ENCODE data around the gene RACK1.

- TF ChIP-seq CTCF (IDR thresholded peaks at IDR 0.05; ENCODE audit: insufficient read depth, low read length) = no peak
- no peak for TF ChIP-seq POLR2AphosphoS5 (IDR thresholded peaks at IDR 0.05; ENCODE audit: low read depth)
- TF ChIP-seq SPI1 (IDR thresholded peaks at IDR 0.05; ENCODE audit: borderline replicate concordance, low read depth) = no peak
These were observed 27.4 kb upstream of the RACK1 start for GRCh38 chr5:181271081-181271480.
